GM12891 (cell line): Measurements from ENCODE around the gene TMIE.

Source experiments
- PAX5 ChIP-seq: IDR thresholded peaks from 2 replicates; pipeline ENCODE4 v1.6.1; 2011; ENCODE audit warnings: low read length, moderate library complexity, mild to moderate bottlenecking; ENCODE audit not compliant: insufficient read depth, severe bottlenecking
- POLR2A ChIP-seq: IDR thresholded peaks from 2 replicates; pipeline ENCODE4 v1.6.1; 2011; ENCODE audit warnings: low read depth, low read length, control low read depth
- POLR2AphosphoS5 ChIP-seq: IDR thresholded peaks from 2 replicates; pipeline ENCODE4 v1.6.1; 2011; ENCODE audit warnings: low read depth, low read length, control low read depth
- POU2F2 ChIP-seq: IDR thresholded peaks from 2 replicates; pipeline ENCODE4 v1.6.1; 2011; ENCODE audit warnings: low read depth, mild to moderate bottlenecking, control low read depth, low read length, moderate library complexity
- TAF1 ChIP-seq: IDR thresholded peaks from 2 replicates; pipeline ENCODE4 v1.6.1; 2011; ENCODE audit warnings: low read depth, low read length, control low read depth

DNA sequence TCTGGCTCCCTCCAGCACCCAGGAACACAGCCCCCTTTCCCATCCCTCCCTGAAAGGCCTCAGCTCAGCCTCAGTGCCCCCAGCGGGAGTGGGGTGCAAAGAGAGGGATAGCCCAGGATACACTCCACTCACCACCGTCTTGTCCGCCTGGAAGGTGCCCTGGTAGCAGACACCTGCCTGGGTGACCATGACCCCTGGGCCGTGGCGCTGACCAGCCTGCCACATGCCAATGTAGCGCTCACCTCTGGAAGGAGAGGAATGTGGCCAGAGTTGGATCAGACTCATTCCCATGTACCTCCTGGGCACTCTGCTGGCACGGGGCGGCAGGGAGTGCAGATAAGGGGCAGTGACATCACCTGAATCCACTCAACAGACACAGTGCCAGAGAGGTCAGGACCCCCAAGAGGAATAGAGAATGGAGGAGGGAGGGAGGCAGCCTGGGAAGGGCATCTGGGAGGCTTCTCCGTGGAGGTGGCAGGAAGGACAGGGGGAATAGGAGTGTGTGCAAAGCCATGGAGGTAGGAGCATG lies 20.8 kb upstream of the TMIE start:
- no peak for TF ChIP-seq POLR2A
- TF ChIP-seq PAX5: no peak
- no peak for TF ChIP-seq POLR2AphosphoS5
- TF ChIP-seq TAF1: no peak
- no peak for TF ChIP-seq POU2F2
